Central memory CD4-positive, alpha-beta T cell (primary cell): ENCODE measurements around the gene TYROBP.
"Not testable (repeated sequence)": the region's sequence is repeated elsewhere in the genome, so short reads cannot be mapped to it uniquely, and the experiment has no call there.

Source experiments
- DNase-seq: peaks from one replicate; pipeline ENCODE4 v3.0.0; 2022

TYROBP gene

GRCh38 chr19:35931161-35931873 is 23.2 kb upstream of the TYROBP start:
- DNase-seq = peak; percentile 100

GRCh38 chr19:35929876-35930275 is 21.8 kb upstream of the TYROBP start:
- peak; percentile 49 for DNase-seq

- DNase-seq = no peak
Measured at GRCh38 chr19:35928507-35928906, 20.4 kb upstream of the TYROBP start.

GRCh38 chr19:35925501-35925900 is 17.4 kb upstream of the TYROBP start:
- DNase-seq = no peak

GRCh38 chr19:35921012-35921411 is 12.9 kb upstream of the TYROBP start:
- DNase-seq = no peak

GRCh38 chr19:35919306-35919705 is 11.2 kb upstream of the TYROBP start:
- DNase-seq = no peak

GRCh38 chr19:35915443-35915842 is 7.3 kb upstream of the TYROBP start:
- DNase-seq = no peak

- DNase-seq = no peak
Measured at GRCh38 chr19:35913589-35913988, 5.5 kb upstream of the TYROBP start.

- DNase-seq = no peak
Measured at GRCh38 chr19:35911790-35912189, 3.7 kb upstream of the TYROBP start.

- DNase-seq = no peak
Measured at GRCh38 chr19:35911173-35911572, 3.1 kb upstream of the TYROBP start.

GRCh38 chr19:35910355-35910754 is 2.3 kb upstream of the TYROBP start:
- DNase-seq = not testable (repeated sequence)

- no peak for DNase-seq
Measured at GRCh38 chr19:35909684-35910035, 1.6 kb upstream of the TYROBP start.

- no peak for DNase-seq
Measured at GRCh38 chr19:35908973-35909683, 1.0 kb upstream of the TYROBP start.

GRCh38 chr19:35907377-35907745 is 734 bp downstream of the TYROBP start:
- no peak for DNase-seq

- no peak for DNase-seq
Measured at GRCh38 chr19:35905178-35905727, 2.8 kb downstream of the TYROBP start.

- no peak for DNase-seq
Measured at GRCh38 chr19:35904311-35905068, 3.6 kb downstream of the TYROBP start.

GRCh38 chr19:35903550-35904179 is 4.4 kb downstream of the TYROBP start:
- peak; percentile 90 for DNase-seq

- DNase-seq = no peak
Measured at GRCh38 chr19:35902870-35903475, 5.1 kb downstream of the TYROBP start.

- peak; percentile 76 for DNase-seq
Measured at GRCh38 chr19:35901854-35902661, 6.0 kb downstream of the TYROBP start, which contains the start of gene HCST. Gene HCST, plus strand, starts transcription at chr19:35902529. Its CDS starts 65 bp downstream, at chr19:35902594.

GRCh38 chr19:35901055-35901644 is 6.9 kb downstream of the TYROBP start:
- no peak for DNase-seq
